Measurements from ENCODE around the gene DBN1. TPM values are rescaled to one million over a fixed set of nuclear protein-coding genes. Genes with fewer than 3 reads are reported as not detected.
A peak's percentile ranks its signal among the peaks of the same experiment; 100 is the strongest.
"Not testable (repeated sequence)": the region's sequence is repeated elsewhere in the genome, so short reads cannot be mapped to it uniquely, and the experiment has no call there.

DBN1 gene
- total and polyA plus RNA-seq, 9 donors = 97.3 to 295 (median 267) TPM

GRCh38 chr5:177427919-177428573, 45.4 kb downstream of the DBN1 start:
- WGBS (ENCODE audit: insufficient coverage) = 72% methylated on average over 10 of the region's 11 CpGs
- Histone ChIP-seq H3K27me3 (ENCODE audit: control insufficient read depth, insufficient read depth, low read length) (no peaks in the 10 kb centered on the region), H3K4me3 (ENCODE audit: low read length) (peak overlapping the region; percentile 81), H3K9me3 (replicated peaks; ENCODE audit: control insufficient read depth, low read depth, low read length) (no peaks in the 10 kb centered on the region), H3K36me3 (ENCODE audit: control insufficient read depth, insufficient read depth, low read length) (peaks cover 31% of the 10 kb centered on the region), H3K4me1 (ENCODE audit: control insufficient read depth, insufficient read depth, low read length) (peaks cover 65% of the 10 kb centered on the region), H3K27ac (ENCODE audit: low read length) (no peak overlapping the region)
- no peak for DNase-seq

- Histone ChIP-seq H3K27me3 (ENCODE audit: control insufficient read depth, insufficient read depth, low read length) (no peaks in the 10 kb centered on the region), H3K4me1 (ENCODE audit: control insufficient read depth, insufficient read depth, low read length) (peaks cover 58% of the 10 kb centered on the region), H3K9me3 (replicated peaks; ENCODE audit: control insufficient read depth, low read depth, low read length) (no peaks in the 10 kb centered on the region), H3K4me3 (ENCODE audit: low read length) (peak overlapping the region; percentile 81), H3K27ac (ENCODE audit: low read length) (peak overlapping the region; percentile 59), H3K36me3 (ENCODE audit: control insufficient read depth, insufficient read depth, low read length) (peaks cover 24% of the 10 kb centered on the region)
- WGBS (ENCODE audit: insufficient coverage) = 5% methylated on average over 9 of the region's 11 CpGs
- DNase-seq = no peak
These were observed 46.1 kb downstream of the DBN1 start for GRCh38 chr5:177427211-177427822.

- WGBS (ENCODE audit: insufficient coverage) = under 1% methylated on average over 79 of the region's 82 CpGs
These were observed 46.7 kb downstream of the DBN1 start, which contains the start of gene GRK6 for GRCh38 chr5:177426566-177427210. GRK6 (plus strand) TSS chr5:177426676; CDS start chr5:177426846, 170 bp downstream.

GRCh38 chr5:177425801-177426565, 47.5 kb downstream of the DBN1 start:
- DNase-seq = peak; percentile 100
- Histone ChIP-seq H3K27me3 (ENCODE audit: control insufficient read depth, insufficient read depth, low read length) (no peaks in the 10 kb centered on the region), H3K4me1 (ENCODE audit: control insufficient read depth, insufficient read depth, low read length) (peaks cover 46% of the 10 kb centered on the region), H3K4me3 (ENCODE audit: low read length) (peak overlapping the region; percentile 75), H3K36me3 (ENCODE audit: control insufficient read depth, insufficient read depth, low read length) (peaks cover 11% of the 10 kb centered on the region), H3K9me3 (replicated peaks; ENCODE audit: control insufficient read depth, low read depth, low read length) (no peaks in the 10 kb centered on the region), H3K27ac (ENCODE audit: low read length) (peak overlapping the region; percentile 97)
- WGBS (ENCODE audit: insufficient coverage) = 0% methylated on average over 44 of the region's 52 CpGs

More at GRCh38 chr5:177426566-177427210, 46.7 kb downstream of the DBN1 start, which contains the start of gene GRK6:
- no peaks in the 10 kb centered on the region for H3K27me3 ChIP-seq (ENCODE audit: control insufficient read depth, insufficient read depth, low read length)
- H3K27ac ChIP-seq (ENCODE audit: low read length) = peak within 1 kb of the TSS; percentile 97
- peak within 1 kb of the TSS; percentile 81 for H3K4me3 ChIP-seq (ENCODE audit: low read length)
- H3K9me3 ChIP-seq (replicated peaks; ENCODE audit: control insufficient read depth, low read depth, low read length) = no peaks in the 10 kb centered on the region
- H3K4me1 ChIP-seq (ENCODE audit: control insufficient read depth, insufficient read depth, low read length) = peaks cover 52% of the 10 kb centered on the region
- H3K36me3 ChIP-seq (ENCODE audit: control insufficient read depth, insufficient read depth, low read length) = peaks cover 18% of the 10 kb centered on the region
- DNase-seq = peak; percentile 65

GRCh38 chr5:177425196-177425800, 48.1 kb downstream of the DBN1 start:
- Histone ChIP-seq H3K4me3 (ENCODE audit: low read length) (peak overlapping the region; percentile 75), H3K36me3 (ENCODE audit: control insufficient read depth, insufficient read depth, low read length) (peaks cover 5% of the 10 kb centered on the region), H3K4me1 (ENCODE audit: control insufficient read depth, insufficient read depth, low read length) (peaks cover 40% of the 10 kb centered on the region), H3K9me3 (replicated peaks; ENCODE audit: control insufficient read depth, low read depth, low read length) (no peaks in the 10 kb centered on the region), H3K27me3 (ENCODE audit: control insufficient read depth, insufficient read depth, low read length) (no peaks in the 10 kb centered on the region), H3K27ac (ENCODE audit: low read length) (peak overlapping the region; percentile 97)
- no peak for DNase-seq
- WGBS (ENCODE audit: insufficient coverage) = 47% methylated on average over 8 of the region's 13 CpGs

- WGBS (ENCODE audit: insufficient coverage) = 83% methylated on average over 1 of the region's 2 CpGs
- DNase-seq = no peak
- Histone ChIP-seq H3K27me3 (ENCODE audit: control insufficient read depth, insufficient read depth, low read length) (no peaks in the 10 kb centered on the region), H3K36me3 (ENCODE audit: control insufficient read depth, insufficient read depth, low read length) (peaks cover 5% of the 10 kb centered on the region), H3K9me3 (replicated peaks; ENCODE audit: control insufficient read depth, low read depth, low read length) (no peaks in the 10 kb centered on the region), H3K4me3 (ENCODE audit: low read length) (no peak overlapping the region), H3K4me1 (ENCODE audit: control insufficient read depth, insufficient read depth, low read length) (peaks cover 24% of the 10 kb centered on the region), H3K27ac (ENCODE audit: low read length) (no peak overlapping the region)
These were observed 49.8 kb downstream of the DBN1 start for GRCh38 chr5:177423671-177424070.

GRCh38 chr5:177421062-177421798, 52.2 kb downstream of the DBN1 start:
- no CpG with 5 or more reads among the region's 6 CpGs for WGBS (ENCODE audit: insufficient coverage)
- H3K36me3 ChIP-seq (ENCODE audit: control insufficient read depth, insufficient read depth, low read length) = no peaks in the 10 kb centered on the region
- peaks cover 6% of the 10 kb centered on the region for H3K4me1 ChIP-seq (ENCODE audit: control insufficient read depth, insufficient read depth, low read length)
- no peak overlapping the region for H3K27ac ChIP-seq (ENCODE audit: low read length)
- no peaks in the 10 kb centered on the region for H3K9me3 ChIP-seq (replicated peaks; ENCODE audit: control insufficient read depth, low read depth, low read length)
- H3K4me3 ChIP-seq (ENCODE audit: low read length) = no peak overlapping the region
- peak; percentile 59 for DNase-seq
- no peaks in the 10 kb centered on the region for H3K27me3 ChIP-seq (ENCODE audit: control insufficient read depth, insufficient read depth, low read length)

GRCh38 chr5:177420472-177420871, 53.0 kb downstream of the DBN1 start:
- H3K9me3 ChIP-seq (replicated peaks; ENCODE audit: control insufficient read depth, low read depth, low read length); H3K27me3 ChIP-seq (ENCODE audit: control insufficient read depth, insufficient read depth, low read length); H3K36me3 ChIP-seq (ENCODE audit: control insufficient read depth, insufficient read depth, low read length); DNase-seq; H3K27ac ChIP-seq (ENCODE audit: low read length); H3K4me3 ChIP-seq (ENCODE audit: low read length); H3K4me1 ChIP-seq (ENCODE audit: control insufficient read depth, insufficient read depth, low read length): not testable (repeated sequence)
- WGBS (ENCODE audit: insufficient coverage) = 75% methylated on average over 6 of the region's 7 CpGs

- WGBS (ENCODE audit: insufficient coverage) = no CpG with 5 or more reads among the region's 3 CpGs
- Histone ChIP-seq H3K36me3 (ENCODE audit: control insufficient read depth, insufficient read depth, low read length) (no peaks in the 10 kb centered on the region), H3K9me3 (replicated peaks; ENCODE audit: control insufficient read depth, low read depth, low read length) (no peaks in the 10 kb centered on the region), H3K4me1 (ENCODE audit: control insufficient read depth, insufficient read depth, low read length) (peaks cover 2% of the 10 kb centered on the region), H3K4me3 (ENCODE audit: low read length) (no peak overlapping the region), H3K27ac (ENCODE audit: low read length) (no peak overlapping the region), H3K27me3 (ENCODE audit: control insufficient read depth, insufficient read depth, low read length) (no peaks in the 10 kb centered on the region)
- no peak for DNase-seq
These were observed 54.4 kb downstream of the DBN1 start for GRCh38 chr5:177419046-177419445.
